Activated CD8-positive, alpha-beta memory T cell treated with anti-CD3 and anti-CD28 coated beads for 48 hours (primary cell): ENCODE data around the gene FBXO2.
"Not testable (repeated sequence)": the region's sequence is repeated elsewhere in the genome, so short reads cannot be mapped to it uniquely, and the experiment has no call there.

Experiments
- DNase-seq, 3 experiments: peaks; one replicate each; pipeline ENCODE4 v3.0.0-alpha.2; 2020; ENCODE audit warnings: low read depth in 2 of 3, low spot score in 2 of 3

Gene FBXO2

DNA sequence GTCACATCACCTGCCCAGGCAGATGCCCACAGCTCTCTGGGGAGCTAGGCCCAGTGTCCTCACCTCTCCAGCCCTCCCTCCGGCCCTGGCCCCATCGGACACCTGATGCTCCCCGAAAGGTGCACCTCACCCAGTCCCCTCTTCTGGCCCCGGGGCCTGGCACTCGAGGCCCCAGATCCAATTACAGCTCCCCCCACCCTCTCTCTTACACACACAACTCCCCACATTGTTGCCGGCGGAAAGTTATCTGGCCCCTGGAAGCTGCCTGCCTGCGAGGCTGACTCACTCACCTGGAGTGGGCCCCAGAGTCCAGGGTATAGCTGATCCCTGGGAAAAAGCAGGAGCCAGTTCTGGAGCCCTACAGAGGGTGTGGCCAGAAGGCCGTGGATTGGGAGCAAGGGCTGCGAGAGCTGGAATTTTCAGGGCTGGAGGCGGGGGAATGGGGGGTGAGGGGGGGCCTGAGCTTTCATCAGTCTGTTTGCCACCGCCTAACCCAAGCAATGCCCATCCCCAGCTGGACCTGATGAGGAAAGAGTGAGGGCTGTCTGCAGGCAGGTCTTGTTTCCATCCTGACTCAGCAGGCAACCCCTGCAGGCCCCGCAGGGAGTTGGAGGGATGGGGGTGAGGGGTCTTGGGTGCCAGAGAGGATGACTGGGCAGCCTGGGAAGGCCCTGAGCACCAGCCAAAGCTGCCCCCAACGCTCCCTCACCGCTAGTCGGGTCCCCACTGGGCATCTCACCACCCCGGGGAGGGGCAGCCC lies 948 bp downstream of the FBXO2 start:
- no peak for DNase-seq

DNA sequence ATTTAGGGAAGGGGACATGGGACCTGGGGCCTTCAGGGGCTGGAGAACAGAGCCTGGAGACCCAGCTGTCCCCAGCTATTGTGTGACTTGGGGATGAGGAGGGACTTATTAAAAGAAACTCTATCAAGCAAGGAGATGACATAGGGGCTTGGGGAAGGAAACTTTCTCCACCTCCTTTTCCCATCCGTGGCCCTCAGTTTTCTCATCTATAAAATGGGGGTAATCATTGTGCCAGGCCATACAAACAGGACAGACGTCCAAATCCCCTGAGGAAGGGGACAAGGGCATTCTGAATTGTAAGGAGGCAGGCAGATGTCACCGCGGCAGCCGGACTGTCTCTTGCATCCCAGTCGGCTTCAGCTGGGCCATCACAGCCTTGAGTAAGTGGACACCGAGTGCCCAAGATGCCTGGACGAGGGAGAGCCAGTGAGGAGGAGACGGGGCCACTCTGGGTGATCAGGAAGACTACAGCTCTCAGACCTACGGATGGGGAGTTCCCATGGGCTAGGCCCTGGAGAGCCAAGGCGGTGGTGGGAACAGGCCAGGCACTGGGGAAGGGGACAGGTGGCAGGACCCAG lies 1.9 kb downstream of the FBXO2 start:
- no peak for DNase-seq

DNA sequence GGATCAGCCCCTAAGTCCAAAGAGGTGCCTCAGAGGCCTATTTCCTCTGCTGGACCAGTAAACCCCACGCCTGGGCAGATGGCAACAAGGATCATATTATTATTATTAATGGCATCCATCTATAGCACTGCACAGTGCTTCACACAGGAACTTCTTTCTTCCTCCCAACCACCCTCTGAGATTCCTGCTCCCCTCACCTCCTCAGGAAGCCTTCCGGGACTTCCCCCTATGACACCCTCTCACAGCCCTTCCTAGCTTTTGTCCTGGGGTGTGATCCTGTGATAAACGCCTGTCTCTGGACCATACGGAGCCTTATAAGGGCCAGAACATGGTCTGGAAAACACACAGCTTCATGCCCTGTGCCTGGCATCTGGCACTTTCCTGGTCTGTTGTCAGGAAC lies 3.2 kb downstream of the FBXO2 start:
- no peak for DNase-seq

DNA sequence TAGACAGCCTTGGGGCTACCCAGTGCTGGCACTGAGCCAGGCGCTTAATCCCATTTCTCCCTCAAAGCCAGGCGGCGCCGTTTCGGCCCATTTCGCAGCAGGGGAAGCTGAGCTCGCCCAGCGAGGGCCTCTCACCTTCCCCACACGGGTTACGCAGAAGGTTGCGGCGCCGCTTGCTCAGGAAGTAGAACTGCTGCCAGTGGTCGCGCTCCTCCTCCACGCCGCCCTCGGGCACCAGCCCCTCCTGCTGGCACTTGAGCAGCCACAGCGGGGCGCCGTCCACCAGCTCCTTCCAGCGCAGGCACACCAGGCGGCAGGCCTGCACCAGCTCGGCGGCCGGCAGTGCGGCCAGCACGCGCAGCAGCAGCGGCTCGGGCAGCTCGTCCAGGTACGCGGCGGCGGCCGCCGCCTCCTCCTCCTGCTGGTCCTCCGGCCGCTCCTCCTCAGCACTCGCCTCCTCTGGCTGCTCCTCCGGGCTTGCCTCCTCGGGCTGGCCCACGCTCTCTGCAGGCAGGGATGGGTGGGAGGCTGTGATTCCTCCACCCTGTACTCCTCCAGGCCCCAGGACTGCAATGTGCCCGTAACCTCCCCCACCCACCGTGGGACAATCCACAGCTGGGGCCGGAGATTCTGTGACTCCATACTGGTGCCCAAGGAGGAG lies 3.8 kb downstream of the FBXO2 start:
- DNase-seq: peak; percentile 51 to 70 (median 66)

DNA sequence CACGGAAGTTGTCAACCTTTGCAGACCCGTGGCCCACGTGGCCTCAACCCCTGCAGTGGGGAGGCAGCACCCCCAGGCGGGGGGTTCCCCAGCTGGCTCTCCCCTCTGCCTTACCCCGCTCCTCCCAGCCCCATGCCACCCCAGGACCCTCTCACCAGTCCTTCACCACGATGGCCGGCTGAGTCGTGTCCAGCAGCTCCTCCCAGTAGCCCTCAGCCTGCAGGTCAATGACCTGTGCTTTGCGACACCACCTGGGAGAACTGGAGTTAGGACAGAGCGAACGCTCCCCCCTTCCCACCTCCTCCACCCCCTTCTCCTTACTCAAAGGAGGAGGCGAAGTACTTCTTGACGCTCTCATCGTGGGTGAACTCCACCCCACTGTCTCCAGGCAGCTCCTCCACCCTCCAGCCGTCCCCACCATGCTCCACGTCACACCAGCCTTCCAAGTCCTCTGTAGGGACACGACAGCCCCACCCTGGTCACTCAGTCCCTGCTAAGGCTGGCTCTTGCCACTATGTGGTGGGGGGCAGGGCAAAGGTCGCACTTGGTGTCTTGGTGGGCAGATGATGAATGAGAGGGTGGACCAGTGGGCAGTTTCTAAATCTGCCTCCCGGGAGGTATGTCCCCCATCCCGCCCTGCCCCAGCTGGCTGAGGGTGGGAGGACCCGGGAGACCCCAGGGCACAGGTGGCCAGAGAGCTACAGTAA lies 4.5 kb downstream of the FBXO2 start:
- DNase-seq: no peak

DNA sequence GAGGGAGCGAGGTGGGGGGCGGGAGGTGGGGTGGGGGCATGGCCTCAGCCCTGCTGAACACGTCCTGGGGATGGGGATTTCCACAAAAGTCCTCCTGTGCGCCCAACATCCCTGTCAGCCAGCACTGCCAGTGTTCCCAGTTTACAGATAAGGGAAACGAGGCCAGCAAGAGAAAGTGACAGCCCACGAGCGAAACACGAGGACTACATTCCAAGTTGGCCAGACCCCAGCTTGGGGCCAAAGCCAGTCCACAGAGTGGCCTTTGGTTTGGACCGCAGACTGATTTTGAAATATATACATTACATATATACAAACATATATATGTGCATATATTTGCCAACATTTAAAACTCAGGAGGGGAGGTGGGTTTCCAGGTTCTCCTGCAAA lies 5.0 kb downstream of the FBXO2 start:
- no peak for DNase-seq

DNA sequence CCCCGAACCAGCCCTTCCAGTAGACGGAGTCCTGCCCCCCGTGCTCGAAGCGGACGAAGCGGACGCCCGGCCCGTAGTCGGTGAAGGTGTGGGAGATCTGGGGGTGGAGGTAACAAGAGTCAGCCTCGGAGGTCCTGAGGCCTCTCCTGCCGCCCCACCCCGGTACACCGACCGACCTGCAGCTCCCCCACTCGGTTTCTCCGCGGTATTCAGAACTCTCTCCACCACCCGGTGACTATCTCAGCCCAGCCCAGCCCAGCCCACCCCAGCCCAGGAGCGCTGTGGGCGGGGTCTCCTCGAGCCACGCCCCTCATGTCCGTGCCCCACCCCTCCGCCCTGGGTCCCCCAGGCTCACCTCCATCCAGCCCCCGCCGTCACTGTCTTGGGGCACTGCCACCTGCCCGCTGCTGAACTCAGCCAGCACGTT lies 5.5 kb downstream of the FBXO2 start:
- no peak for DNase-seq

DNA sequence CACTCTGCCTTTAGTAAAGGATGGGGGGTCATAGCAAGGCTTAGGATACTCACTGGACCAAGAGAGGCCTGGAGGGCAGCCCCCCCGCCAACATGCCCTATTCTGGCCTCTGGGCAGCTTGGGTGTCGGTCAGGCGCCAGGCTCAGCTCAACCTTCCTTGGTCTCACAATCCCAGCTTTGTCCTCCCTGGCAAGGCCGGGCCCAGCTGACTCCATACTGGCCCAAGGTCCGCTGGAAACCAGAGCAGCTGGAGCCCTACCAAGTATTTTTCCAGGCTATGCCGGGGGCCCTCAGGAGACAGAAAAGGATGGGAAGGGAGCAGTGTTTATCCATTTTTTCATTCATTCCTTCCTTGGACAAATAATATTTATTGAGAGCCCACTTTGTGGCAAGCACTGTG lies 6.2 kb downstream of the FBXO2 start:
- no peak for DNase-seq

DNA sequence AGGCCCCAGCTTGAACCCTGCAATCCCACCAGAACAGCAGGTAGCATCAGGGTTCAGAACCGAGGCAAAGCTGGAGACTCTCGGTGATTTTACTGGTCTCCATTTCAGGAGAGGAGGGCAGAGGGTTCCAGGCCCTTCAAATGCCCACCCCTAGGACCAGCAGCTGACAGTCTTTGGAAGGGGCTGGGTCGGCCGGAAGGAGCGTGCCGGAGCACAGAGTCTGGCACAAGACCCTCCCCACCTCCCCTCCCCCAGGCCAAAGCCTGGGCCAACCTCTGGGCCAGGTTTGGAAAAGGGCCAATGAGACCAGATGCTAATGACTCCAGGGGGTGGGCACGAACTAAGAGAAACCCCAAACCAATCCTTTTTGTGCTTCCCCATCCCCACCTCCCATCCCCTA lies 6.9 kb downstream of the FBXO2 start:
- no peak for DNase-seq

DNA sequence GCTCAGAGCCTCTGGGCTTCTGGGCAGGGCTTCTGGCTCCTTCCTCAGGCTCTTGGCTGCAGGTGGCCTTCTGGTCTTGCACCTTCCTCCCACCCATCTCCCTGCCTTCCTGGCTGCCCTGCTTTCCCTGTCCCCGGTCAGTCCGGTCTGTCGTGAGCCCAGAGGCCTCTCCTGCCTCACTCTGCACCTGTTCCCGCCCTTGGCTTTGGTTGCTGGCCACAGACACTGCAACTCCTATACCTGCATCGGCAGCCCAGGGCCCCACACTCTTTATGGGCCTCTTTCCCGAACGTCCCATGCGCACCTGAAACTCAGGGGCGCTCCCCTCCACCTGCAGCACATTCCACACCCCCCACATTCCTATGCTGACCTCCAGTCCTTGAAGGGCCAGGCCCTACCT lies 7.9 kb downstream of the FBXO2 start:
- DNase-seq: no peak

DNA sequence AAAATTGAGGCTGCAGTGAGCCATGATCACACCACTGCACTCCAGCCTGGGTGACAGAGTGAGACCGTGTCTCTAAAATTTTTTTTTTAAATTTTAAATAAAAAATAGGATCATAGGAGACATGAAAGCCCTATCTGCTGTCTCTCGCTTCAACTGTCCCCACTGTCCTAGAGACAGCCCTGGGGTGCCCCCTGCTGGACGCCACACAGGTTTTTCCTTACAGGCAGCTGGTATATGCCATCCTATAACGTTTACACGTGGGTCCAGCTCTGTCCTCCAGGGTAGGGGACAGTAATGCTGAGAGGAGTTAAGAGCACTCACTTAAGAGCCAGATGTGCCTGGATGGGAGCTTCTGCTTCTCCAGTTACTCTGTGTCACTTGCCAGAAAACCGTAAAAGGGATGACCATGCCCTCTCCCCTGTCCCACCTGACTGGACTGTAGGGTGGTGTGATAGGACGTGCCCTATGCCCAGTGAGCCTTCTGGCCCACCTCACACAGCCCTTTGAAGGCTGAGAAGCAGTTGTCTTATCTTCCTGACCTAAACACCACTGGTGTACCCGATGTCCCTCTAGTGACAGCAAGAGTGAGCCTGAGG lies 8.5 kb downstream of the FBXO2 start:
- peak; percentile 54 to 70 (median 68) for DNase-seq

DNA sequence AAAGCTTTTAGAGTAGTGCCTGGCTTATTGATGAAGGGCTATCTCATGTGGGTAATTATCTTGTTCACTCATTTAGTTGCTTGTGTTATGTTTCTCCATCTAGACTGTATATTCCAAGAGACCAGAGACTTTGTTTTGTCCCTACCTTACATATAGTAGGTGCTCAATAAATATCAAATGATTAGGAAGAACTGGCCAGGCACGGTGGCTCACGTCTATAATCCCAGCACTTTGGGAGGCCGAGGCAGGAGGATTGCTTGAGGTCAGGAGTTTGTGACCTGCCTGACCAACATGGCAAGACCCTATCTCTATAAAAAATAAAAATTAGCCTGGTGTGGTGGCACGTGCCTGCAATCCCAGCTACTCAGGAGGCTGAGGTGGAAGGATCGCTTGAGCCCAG lies 9.0 kb downstream of the FBXO2 start:
- DNase-seq: no peak

DNA sequence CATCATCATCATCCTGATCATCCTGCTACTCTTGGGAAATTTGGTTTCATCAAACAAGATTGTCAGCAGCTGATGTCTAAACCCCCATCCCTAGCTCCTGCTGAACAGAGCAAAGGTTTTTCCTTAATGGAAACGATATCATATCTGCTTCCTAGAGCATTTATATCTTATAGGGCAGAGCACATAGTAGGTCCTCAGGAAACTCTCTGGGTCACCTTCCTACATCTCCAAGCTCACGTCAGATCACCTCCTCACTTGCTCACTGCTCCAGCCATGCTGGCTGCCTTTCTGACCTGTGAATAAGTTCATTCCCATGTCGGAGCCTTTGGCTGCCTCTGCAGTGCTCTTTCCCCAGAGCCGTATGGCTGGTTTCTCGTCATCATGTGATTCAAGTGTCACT lies 10.4 kb downstream of the FBXO2 start:
- no peak for DNase-seq

DNA sequence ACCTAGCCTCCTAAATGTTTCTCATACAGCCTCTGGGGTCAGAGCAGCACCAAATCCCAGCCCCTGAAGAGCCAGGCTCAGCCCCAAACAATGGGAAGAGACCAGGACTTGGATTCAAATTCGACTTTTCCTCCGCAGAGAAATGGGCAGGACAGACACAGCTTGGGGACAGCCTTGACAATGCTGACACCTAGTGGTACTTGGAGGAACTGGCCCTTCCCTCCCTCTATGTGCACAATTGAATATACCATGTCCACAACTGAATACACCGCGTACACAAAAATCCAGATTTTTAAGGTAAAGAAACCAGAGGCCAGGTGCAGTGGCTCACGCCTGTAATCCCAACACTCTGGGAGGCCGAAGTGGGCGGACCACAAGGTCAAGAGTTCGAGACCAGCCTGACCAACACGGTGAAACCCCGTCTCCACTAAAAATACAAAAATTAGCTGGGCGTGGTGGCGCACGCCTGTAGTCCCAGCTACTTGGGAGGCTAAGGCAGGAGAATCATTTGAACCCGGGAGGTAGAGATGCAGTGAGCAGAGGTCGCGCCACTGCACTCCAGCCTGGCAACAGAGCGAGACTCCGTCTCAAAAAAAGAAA lies 11.7 kb downstream of the FBXO2 start:
- not testable (repeated sequence) for DNase-seq

DNA sequence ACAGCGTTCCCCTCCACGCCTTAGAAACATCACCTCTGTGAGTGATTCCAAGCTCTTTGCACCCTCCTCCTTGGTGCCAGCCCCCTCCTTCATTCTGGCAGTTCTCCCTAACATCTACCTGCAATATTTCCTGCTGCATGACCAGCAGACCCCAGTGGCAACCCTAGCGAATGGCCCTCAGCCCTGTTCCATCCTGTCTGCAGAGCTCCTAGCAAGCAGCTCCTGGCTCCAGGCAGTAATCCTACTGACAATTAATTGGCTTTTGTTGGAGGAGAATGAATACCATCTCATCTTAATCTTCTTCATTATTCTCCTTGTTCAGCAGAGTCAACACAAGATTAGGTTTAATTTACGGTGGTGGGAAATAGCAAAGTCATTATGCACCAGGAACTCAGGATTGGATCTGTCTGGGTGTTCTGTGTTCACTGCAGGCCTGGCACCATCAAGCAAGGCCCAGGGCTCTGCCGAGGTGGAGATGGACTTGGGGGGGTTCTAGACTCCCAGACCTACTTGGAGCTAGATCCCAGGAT lies 12.4 kb downstream of the FBXO2 start:
- no peak for DNase-seq

DNA sequence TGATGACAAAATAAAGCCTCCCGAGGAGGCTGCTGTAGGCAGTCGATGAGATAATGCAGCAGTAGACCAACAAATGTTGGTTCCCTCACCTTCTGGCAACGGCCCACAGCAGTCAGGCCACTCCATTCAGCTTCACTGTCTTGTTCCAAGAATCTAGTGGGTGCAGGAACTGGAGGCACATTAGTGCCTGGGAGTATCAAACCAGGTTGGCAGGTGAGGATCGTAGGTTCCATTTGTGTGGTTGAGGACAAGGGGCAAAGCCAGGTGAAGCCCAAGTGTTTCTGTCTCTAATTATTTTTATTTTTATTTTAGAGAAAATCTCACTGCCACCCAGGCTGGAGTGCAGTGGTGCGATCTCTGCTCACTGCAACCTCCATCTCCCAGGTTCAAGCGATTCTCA lies 13.3 kb downstream of the FBXO2 start:
- no peak for DNase-seq

DNA sequence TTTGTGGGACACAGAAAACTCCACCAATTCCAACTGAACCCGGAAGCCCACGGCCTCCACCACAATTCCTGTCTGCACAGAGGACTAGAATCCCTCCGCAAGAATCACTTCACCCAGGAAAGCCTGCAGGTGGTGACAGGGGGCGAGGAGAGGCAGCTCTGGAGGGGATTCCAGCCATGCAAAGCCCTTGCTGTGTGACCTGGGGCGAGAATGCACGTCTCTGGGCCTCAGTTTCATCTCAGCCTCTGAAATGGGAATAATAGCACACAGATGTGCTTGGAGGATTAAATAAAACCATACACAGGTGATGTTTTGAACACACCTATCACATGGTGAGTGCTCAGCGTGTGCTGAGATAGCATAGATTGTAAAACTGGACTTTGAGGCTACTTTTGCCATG lies 14.1 kb downstream of the FBXO2 start:
- DNase-seq: no peak

DNA sequence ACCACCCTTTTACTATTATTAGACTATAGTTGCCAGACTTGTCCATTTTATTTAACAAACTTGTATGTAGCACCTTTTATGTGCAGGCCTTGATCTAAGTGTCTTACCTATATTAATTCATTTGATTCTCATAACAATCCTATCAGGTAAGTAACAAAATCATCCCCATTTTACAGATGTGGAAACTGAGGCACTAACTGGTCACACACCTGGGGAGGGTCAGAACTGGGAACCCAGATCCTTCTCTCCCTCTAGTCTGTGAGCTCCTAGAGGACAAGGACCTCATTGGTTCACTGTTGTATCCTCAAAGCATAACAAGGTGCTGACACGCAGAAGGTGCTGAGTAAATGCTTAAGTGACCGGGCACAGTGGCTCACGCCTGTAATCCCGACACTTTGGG lies 14.9 kb downstream of the FBXO2 start:
- DNase-seq: no peak

DNA sequence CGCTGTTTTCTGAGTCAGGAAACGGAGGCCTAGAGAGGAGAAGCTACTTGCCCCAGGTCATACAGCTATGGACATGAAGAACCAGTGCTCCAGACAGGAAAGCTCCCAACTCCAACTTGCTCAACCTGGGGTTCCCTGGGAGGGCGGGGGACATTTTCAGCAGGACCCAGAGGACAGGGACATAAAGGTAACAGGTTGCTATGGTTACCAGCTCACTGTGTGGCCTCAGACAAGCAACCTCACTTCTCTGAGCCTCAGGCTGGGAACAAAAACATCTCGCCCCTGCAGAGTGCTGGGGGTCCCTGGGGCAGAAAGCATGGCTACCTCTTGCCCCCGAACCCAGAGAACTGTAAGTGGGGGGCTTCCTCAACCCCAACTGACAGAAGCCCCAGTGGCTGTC lies 16.1 kb downstream of the FBXO2 start:
- no peak for DNase-seq

DNA sequence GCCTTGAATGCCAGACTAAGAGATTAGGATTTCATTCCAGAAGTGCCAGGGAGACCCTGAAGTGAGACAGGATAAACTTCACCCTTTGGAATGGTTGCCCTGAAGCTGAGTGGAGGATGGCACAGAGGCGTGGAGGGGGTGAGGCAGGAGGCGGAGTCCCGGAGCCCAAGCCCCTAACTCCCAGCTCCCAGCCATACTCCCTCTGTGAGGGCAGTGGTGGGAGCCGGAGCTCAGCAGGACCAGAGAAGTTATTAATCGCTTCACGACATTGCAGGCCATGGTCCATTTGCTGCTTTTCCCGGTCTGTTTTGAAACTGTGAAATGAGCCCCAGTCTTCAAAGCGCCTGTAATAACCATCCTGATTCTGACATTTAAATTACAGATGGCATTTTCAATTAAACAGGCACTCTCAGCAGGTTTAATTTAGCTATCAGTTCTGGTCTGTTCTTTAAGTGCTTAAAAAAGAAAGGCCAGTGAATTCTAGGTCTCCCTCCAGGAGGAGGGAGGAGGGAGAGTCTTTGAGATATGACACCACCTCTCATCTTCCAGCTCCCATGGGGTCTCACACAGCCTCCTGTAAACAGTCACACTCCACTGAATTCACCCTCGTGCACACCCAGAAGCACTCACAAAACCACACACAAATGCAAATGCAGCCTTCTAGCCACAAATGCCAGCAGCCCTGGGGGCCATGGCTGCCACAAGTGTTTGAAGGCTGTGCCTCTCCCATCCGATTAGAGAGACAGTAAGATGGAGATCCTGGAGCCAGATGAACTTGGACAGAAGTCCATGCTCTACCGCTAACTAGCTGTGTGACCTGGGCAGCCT lies 19.6 kb downstream of the FBXO2 start:
- no peak for DNase-seq
